Breast epithelium (tissue), 3 donors: ENCODE data around the gene TNNI2.

Experiments used
- POLR2A ChIP-seq: fragments of 450-650 bp; IDR thresholded peaks from one replicate; pipeline ENCODE4 v1.6.1; 2016; ENCODE audit warnings: antibody characterized with exemption, mild to moderate bottlenecking, moderate library complexity
- POLR2AphosphoS5 ChIP-seq, 3 donors: sonication (generic); formaldehyde crosslinking; IDR thresholded peaks; one replicate each; pipeline ENCODE4 v1.6.1; 2017; ENCODE audit warnings: antibody characterized with exemption in 3 of 3
- TF ChIP-seq, protein P1 (sequence below), 3 donors: fragments of 450-650 bp; IDR thresholded peaks; one replicate each; pipeline ENCODE4 v1.5.1; 2016 to 2017; ENCODE audit warnings: antibody characterized with exemption in 3 of 3, mild to moderate bottlenecking in 3 of 3, moderate library complexity in 3 of 3

DNA sequence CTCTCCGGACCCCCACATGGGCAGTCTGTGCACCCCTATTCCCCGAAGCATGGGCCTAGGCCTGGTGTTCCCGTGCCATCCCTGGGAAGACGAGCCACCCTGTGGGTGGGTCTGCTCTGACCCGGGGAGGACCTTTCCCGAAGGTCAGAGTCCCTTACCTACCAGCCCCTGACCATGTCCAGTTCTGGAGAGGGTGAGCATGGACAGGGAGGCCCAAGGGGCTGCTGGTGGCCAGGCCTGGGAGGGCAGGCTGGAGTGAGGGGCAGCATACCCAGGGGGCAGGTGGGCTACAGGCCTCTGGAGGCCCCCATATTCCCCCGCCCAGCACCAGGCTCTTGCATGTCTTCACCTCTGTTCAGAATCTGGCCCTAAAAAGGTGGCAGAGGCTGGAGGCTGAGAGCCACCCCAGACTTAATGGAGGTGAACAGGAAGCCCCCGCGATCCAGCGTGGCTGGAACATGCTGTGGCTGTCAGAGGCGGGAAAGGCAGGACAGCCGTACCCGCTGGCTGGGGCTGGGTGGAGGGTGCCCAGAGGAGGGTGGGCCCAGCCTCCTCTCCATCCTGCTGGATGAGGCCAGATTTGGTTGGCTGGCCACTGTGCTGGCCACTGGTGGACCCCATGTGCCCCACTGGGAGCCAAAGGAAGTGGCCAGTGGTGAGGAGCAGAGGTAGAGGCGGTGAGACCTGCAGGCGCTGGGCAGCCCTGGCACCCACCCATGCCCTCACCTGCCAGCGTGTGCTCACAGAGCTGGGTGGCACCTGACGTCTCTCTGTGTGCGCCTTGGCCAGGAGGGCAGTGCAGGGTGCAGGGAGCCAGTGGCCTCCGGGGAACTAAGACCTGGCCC, 15.2 kb upstream of the TNNI2 start:
- TF ChIP-seq POLR2A (no peak), POLR2AphosphoS5 (IDR thresholded peaks at IDR 0.05) (no peak)
- TF ChIP-seq, protein P1, sequence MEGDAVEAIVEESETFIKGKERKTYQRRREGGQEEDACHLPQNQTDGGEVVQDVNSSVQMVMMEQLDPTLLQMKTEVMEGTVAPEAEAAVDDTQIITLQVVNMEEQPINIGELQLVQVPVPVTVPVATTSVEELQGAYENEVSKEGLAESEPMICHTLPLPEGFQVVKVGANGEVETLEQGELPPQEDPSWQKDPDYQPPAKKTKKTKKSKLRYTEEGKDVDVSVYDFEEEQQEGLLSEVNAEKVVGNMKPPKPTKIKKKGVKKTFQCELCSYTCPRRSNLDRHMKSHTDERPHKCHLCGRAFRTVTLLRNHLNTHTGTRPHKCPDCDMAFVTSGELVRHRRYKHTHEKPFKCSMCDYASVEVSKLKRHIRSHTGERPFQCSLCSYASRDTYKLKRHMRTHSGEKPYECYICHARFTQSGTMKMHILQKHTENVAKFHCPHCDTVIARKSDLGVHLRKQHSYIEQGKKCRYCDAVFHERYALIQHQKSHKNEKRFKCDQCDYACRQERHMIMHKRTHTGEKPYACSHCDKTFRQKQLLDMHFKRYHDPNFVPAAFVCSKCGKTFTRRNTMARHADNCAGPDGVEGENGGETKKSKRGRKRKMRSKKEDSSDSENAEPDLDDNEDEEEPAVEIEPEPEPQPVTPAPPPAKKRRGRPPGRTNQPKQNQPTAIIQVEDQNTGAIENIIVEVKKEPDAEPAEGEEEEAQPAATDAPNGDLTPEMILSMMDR (IDR thresholded peaks at IDR 0.05) = no peak
